Ishikawa (cell line): ENCODE measurements around the gene GAREM1.

ENCODE experiments used
- CEBPB ChIP-seq: IDR thresholded peaks from 2 replicates; pipeline ENCODE4 v1.6.1; 2012
- CREB1 ChIP-seq: IDR thresholded peaks from 2 replicates; pipeline ENCODE4 v1.6.1; 2012; ENCODE audit warnings: low read depth
- EGR1 ChIP-seq: IDR thresholded peaks from 2 replicates; pipeline ENCODE4 v1.6.1; 2012
- EP300 ChIP-seq: IDR thresholded peaks from 2 replicates; pipeline ENCODE4 v1.6.1; 2012; ENCODE audit warnings: borderline replicate concordance
- FOXM1 ChIP-seq: IDR thresholded peaks from 2 replicates; pipeline ENCODE4 v1.6.1; 2012; ENCODE audit warnings: low read depth, borderline replicate concordance
- NFIC ChIP-seq: IDR thresholded peaks from 2 replicates; pipeline ENCODE4 v1.6.1; 2012
- RAD21 ChIP-seq: IDR thresholded peaks from 2 replicates; pipeline ENCODE4 v1.6.1; 2012; ENCODE audit warnings: low read depth
- REST ChIP-seq: IDR thresholded peaks from 2 replicates; pipeline ENCODE4 v1.6.1; 2012; ENCODE audit warnings: low read depth, mild to moderate bottlenecking
- TAF1 ChIP-seq: IDR thresholded peaks from 2 replicates; pipeline ENCODE4 v1.6.1; 2012; ENCODE audit warnings: low read depth, mild to moderate bottlenecking
- TCF12 ChIP-seq: IDR thresholded peaks from 2 replicates; pipeline ENCODE4 v1.6.1; 2012; ENCODE audit warnings: low read depth
- TEAD4 ChIP-seq: IDR thresholded peaks from 2 replicates; pipeline ENCODE4 v1.6.1; 2012
- YY1 ChIP-seq: IDR thresholded peaks from 2 replicates; pipeline ENCODE4 v1.6.1; 2012; ENCODE audit warnings: low read depth
- ZBTB7A ChIP-seq: IDR thresholded peaks from 2 replicates; pipeline ENCODE4 v1.6.1; 2012; ENCODE audit warnings: low read depth
- TF ChIP-seq, protein P1 (sequence below): IDR thresholded peaks from 2 replicates; pipeline ENCODE4 v1.6.1; 2012
- TF ChIP-seq, protein P2 (sequence below): IDR thresholded peaks from 2 replicates; pipeline ENCODE4 v1.6.1; 2012

GAREM1 gene

DNA sequence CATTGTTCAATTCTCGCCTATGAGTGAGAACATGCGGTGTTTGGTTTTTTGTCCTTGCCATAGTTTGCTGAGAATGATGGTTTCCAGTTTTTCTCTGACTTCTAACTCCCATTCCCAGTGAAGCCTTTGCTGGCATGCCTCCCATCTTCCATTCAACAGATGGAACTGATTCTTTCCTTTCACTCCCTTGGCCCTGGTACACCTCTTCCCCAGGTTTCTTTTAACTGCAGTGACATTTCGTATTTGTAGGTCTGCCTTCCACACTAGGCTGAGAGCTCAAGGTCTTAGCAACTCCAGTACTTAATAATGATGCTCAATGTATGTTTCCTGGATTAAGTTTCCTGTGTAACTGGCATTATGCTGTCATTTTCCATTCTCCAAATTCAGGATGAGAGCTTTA, 48.5 kb downstream of the GAREM1 start:
- TF ChIP-seq NFIC: no peak
- no peak for TF ChIP-seq EP300

DNA sequence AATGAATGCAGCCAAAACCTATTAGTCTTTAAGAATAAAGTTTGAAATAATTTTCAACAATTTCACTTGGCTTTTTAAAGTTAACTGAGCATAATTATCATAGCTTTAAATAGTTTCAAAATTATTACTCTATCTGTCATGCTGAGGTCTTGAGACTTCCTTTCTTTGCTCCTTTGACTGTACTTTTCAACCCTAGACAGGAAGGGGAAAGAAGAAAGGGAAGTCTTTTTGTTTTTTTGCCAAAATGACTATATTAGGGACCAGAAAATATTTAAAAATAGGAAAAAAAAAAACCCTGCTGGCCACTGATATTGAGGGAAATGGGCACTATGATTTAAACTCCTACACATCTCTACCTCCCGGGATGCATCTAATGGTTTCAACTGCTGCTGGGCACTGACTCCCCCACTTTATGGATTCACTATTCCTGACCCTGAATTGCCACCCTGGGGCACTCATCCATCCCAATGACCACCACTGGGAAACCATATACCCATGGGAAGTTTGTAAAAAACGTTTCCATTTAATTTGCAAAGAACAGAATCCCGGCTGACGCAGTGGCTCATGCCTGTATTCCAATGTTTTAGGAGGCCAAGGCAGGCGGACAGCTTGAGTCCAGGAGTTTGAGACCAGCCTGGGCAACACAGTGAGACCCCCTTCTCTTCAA, 50.5 kb downstream of the GAREM1 start:
- TF ChIP-seq YY1 (no peak), REST (no peak), RAD21 (no peak), FOXM1 (no peak), TEAD4 (no peak), TAF1 (no peak), ZBTB7A (no peak), NFIC (no peak), CEBPB (no peak), EP300 (no peak), EGR1 (no peak), CREB1 (no peak), TCF12 (no peak)
- TF ChIP-seq, protein P1, sequence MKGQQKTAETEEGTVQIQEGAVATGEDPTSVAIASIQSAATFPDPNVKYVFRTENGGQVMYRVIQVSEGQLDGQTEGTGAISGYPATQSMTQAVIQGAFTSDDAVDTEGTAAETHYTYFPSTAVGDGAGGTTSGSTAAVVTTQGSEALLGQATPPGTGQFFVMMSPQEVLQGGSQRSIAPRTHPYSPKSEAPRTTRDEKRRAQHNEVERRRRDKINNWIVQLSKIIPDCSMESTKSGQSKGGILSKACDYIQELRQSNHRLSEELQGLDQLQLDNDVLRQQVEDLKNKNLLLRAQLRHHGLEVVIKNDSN: no peak
- TF ChIP-seq, protein P2, sequence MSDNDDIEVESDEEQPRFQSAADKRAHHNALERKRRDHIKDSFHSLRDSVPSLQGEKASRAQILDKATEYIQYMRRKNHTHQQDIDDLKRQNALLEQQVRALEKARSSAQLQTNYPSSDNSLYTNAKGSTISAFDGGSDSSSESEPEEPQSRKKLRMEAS: no peak

DNA sequence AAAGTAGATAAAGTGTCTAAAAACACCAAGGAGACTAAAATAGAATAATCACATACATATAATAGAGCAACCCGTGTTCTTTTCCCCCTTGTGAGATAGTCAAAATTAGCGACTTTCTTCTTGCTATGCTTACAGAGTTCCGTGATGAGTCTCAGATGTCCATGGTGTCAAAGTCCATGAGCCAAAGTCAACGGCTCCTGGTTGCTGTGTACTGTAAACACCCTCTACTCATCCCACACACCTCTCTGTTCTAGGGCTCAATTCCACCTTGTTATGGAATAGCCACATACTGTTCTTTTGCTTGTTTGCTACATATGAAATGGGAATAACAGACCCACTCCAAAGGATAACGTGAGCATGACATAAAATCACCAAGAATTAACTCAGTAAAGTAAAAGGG, 52.5 kb downstream of the GAREM1 start:
- TF ChIP-seq CREB1 (no peak), REST (no peak), TEAD4 (no peak), TAF1 (no peak)
- TF ChIP-seq, protein P2: no peak
- TF ChIP-seq, protein P1: no peak

GRCh38 chr18:32405588-32405987, 65.1 kb downstream of the GAREM1 start:
- TF ChIP-seq ZBTB7A (no peak), CREB1 (no peak), REST (no peak), TAF1 (no peak), RAD21 (no peak), FOXM1 (no peak), EP300 (no peak), TCF12 (no peak), YY1 (no peak), NFIC (no peak), CEBPB (no peak), TEAD4 (no peak), EGR1 (no peak)
- TF ChIP-seq, protein P1: no peak
- TF ChIP-seq, protein P2: no peak
